Tibial artery (tissue), 4 donors: ENCODE results near the gene HSPA1B.
A peak's percentile ranks its signal among the peaks of the same experiment; 100 is the strongest.
"Not testable (repeated sequence)": the region's sequence is repeated elsewhere in the genome, so short reads cannot be mapped to it uniquely, and the experiment has no call there.

Experiments
- DNase-seq, 2 donors: peaks; one replicate each; pipeline ENCODE4 v3.0.0-alpha.2; 2019
- H3K27ac ChIP-seq, 2 donors: fragments of 200-600 bp; sonication (generic) in 1 of 2; 1 replicate in 1 of 2; 2 replicates in 1 of 2; pipeline ENCODE4 v1.5.1; 2018 to 2019; ENCODE audit warnings: mild to moderate bottlenecking in 1 of 2
- H3K27me3 ChIP-seq, 2 donors: fragments of 200-600 bp; sonication (generic) in 1 of 2; one replicate each; pipeline versions ENCODE4 v1.5.1 to v1.6.0; 2016 to 2019
- H3K36me3 ChIP-seq, 3 donors: fragments of 200-600 bp; sonication (generic) in 2 of 3; one replicate each; pipeline ENCODE4 v1.5.1; 2016 to 2019; ENCODE audit warnings: mild to moderate bottlenecking in 2 of 3
- H3K4me1 ChIP-seq, 4 donors: fragments of 200-600 bp; sonication (generic) in 2 of 4; 1 replicate in 3 of 4; 2 replicates in 1 of 4; pipeline ENCODE4 v1.5.1; 2016 to 2019
- H3K4me3 ChIP-seq, 2 donors: fragments of 200-600 bp; sonication (generic) in 1 of 2; 1 replicate in 1 of 2; 2 replicates in 1 of 2; pipeline ENCODE4 v1.5.1; 2018 to 2019; ENCODE audit warnings: mild to moderate bottlenecking in 2 of 2
- H3K9me3 ChIP-seq, 3 donors: fragments of 200-600 bp; sonication (generic) in 1 of 3; one replicate each; pipeline ENCODE4 v1.5.1; 2016 to 2019
- intact Hi-C: fragments of 100-400 bp; cut with DNase I; formaldehyde crosslinking; loops from one replicate; pipeline ENCODE4 v1.15.0; 2023; ENCODE audit warnings: low total_unique reads
- TF ChIP-seq, protein P1 (sequence below), 2 experiments: fragments of 200-600 bp in 1 of 2; fragments of 450-650 bp in 1 of 2; IDR thresholded peaks; one replicate each; pipeline ENCODE4 v1.5.1; 2017 to 2019; ENCODE audit warnings: antibody characterized with exemption in 2 of 2, mild to moderate bottlenecking in 1 of 2, moderate library complexity in 1 of 2

HSPA1B gene

GRCh38 chr6:31791324-31792089 is 36.0 kb upstream of the HSPA1B start:
- peaks cover 4 to 44% (median 10%) of the 10 kb centered on the region in 3 donors for H3K36me3 ChIP-seq
- no peaks in the 10 kb centered on the region for H3K27me3 ChIP-seq
- H3K9me3 ChIP-seq: no peaks in the 10 kb centered on the region
- peaks cover 4 to 23% (median 18%) of the 10 kb centered on the region in 4 donors for H3K4me1 ChIP-seq
- intact Hi-C loops: loop anchor here (5.0 kb wide), 1 partner anchor 49 kb away; the partner anchor contains the start of gene MSH5
- no peak overlapping the region for H3K4me3 ChIP-seq
- no peak for DNase-seq
- TF ChIP-seq, protein P1, sequence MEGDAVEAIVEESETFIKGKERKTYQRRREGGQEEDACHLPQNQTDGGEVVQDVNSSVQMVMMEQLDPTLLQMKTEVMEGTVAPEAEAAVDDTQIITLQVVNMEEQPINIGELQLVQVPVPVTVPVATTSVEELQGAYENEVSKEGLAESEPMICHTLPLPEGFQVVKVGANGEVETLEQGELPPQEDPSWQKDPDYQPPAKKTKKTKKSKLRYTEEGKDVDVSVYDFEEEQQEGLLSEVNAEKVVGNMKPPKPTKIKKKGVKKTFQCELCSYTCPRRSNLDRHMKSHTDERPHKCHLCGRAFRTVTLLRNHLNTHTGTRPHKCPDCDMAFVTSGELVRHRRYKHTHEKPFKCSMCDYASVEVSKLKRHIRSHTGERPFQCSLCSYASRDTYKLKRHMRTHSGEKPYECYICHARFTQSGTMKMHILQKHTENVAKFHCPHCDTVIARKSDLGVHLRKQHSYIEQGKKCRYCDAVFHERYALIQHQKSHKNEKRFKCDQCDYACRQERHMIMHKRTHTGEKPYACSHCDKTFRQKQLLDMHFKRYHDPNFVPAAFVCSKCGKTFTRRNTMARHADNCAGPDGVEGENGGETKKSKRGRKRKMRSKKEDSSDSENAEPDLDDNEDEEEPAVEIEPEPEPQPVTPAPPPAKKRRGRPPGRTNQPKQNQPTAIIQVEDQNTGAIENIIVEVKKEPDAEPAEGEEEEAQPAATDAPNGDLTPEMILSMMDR (IDR thresholded peaks at IDR 0.05): peak; percentile 28 to 35
- no peak overlapping the region for H3K27ac ChIP-seq

DNA sequence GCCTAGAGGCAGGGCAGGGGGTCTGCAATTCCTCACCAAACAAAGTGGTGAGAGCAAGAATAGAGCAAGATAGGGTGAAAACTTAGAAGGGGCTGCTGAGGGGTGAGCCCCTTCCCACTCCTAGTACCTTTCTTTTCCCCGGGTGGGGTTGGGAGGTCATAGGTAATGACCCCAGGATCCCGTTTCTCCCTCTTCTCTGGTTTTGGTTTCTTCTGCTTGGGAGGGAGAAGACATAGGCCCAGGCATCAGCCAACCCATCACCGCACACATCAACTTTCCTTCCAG is 35.5 kb upstream of the HSPA1B start:
- DNase-seq: no peak
- Histone ChIP-seq H3K9me3 (no peaks in the 10 kb centered on the region), H3K4me3 (no peak overlapping the region), H3K27me3 (no peaks in the 10 kb centered on the region), H3K27ac (no peak overlapping the region), H3K36me3 (peaks cover 4 to 47% (median 10%) of the 10 kb centered on the region in 3 donors), H3K4me1 (peaks cover 4 to 24% (median 18%) of the 10 kb centered on the region in 4 donors)
- TF ChIP-seq, protein P1 (IDR thresholded peaks at IDR 0.05): no peak
- intact Hi-C loops: loop anchor here (5.0 kb wide), 1 partner anchor 50 kb away; the partner anchor contains the start of gene MSH5

- Histone ChIP-seq H3K4me1 (peaks cover 4 to 24% (median 18%) of the 10 kb centered on the region in 4 donors), H3K27me3 (no peaks in the 10 kb centered on the region), H3K27ac (no peak overlapping the region), H3K9me3 (no peaks in the 10 kb centered on the region), H3K36me3 (peaks cover 0 to 47% (median 10%) of the 10 kb centered on the region in 3 donors), H3K4me3 (no peak overlapping the region)
- DNase-seq: no peak
- TF ChIP-seq, protein P1 (IDR thresholded peaks at IDR 0.05): no peak
- intact Hi-C loops: loop anchor here (5.0 kb wide), 1 partner anchor 50 kb away; the partner anchor contains the start of gene MSH5
Observed at GRCh38 chr6:31792761-31793171, 34.8 kb upstream of the HSPA1B start.

DNA sequence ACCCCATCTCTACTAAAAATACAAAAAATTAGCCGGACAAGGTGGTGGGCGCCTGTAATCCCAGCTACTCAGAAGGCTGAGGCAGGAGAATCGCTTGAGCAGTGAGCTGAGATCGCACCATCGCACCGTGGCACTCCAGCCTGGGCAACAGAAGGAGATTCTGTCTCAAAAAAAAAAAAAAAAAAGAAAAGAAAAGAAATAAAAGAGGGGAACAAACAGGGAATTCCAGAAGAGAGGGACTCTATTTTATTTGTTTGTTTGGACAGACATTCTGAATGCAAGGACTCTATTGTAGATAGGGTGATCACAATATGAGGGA is 33.7 kb upstream of the HSPA1B start:
- not testable (repeated sequence) for H3K9me3 ChIP-seq, H3K4me3 ChIP-seq, H3K27me3 ChIP-seq, DNase-seq
- Histone ChIP-seq H3K27ac (peak overlapping the region; percentile 89 to 93), H3K36me3 (peaks cover 0 to 42% (median 10%) of the 10 kb centered on the region in 3 donors), H3K4me1 (peaks cover 4 to 24% (median 18%) of the 10 kb centered on the region in 4 donors)
- intact Hi-C loops: loop anchor here (5.0 kb wide), 1 partner anchor 52 kb away; the partner anchor contains the start of gene MSH5

DNA sequence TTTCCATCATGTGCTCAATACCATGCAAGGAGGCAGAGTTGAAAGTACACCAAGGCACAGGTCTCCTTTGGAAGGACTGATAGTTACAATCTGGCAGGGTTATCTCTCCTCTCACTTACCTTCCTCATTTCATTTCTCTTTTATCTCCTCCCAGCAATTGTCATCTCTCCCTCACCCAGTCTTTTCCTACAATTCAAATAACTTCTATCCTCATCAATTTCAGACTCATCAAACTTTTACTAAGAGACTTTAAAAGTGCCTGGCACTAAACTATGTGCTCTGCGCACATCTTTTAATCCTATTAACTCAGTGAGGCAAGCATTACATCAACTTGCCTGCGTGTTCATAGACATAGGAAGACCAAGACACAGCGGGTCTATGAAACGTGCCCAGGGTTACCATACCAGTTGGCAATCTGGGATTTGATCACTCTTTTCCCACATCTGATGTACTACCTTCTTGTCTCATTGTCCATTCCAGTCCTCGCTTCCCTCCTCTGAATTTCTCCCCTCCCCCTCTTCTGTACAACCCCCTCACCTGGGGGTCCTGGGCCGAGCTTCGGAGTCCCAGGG is 33.2 kb upstream of the HSPA1B start:
- Histone ChIP-seq H3K36me3 (peaks cover 0 to 40% (median 10%) of the 10 kb centered on the region in 3 donors), H3K27ac (peak overlapping the region; percentile 89 to 93), H3K27me3 (no peaks in the 10 kb centered on the region), H3K9me3 (no peaks in the 10 kb centered on the region), H3K4me1 (peaks cover 4 to 28% (median 18%) of the 10 kb centered on the region in 4 donors), H3K4me3 (peak overlapping the region; percentile 79 to 86)
- TF ChIP-seq, protein P1 (IDR thresholded peaks at IDR 0.05): no peak
- no peak for DNase-seq
- intact Hi-C loops: loop anchor here (5.0 kb wide), 1 partner anchor 52 kb away; the partner anchor contains the start of gene MSH5
